ENCODE data around the gene FLT3. TPM values are rescaled to one million over a fixed set of nuclear protein-coding genes. Genes with fewer than 3 reads are reported as not detected.

The FLT3 gene
- total and polyA plus RNA-seq, 10 donors: 1.0 to 10.1 (median 4.2) TPM

GRCh38 chr13:27976362-27977091, 123.8 kb downstream of the FLT3 start:
- no peaks in the 10 kb centered on the region for H3K9me3 ChIP-seq
- H3K27me3 ChIP-seq (replicated peaks in 1 of 7): peaks cover 0 to 100% (median 98%) of the 10 kb centered on the region in 7 donors
- H3K36me3 ChIP-seq: no peaks in the 10 kb centered on the region
- peaks cover 19 to 57% (median 43%) of the 10 kb centered on the region in 6 donors for H3K4me1 ChIP-seq
- peak overlapping the region in 1 of 8 donors; percentile 19 for H3K4me3 ChIP-seq
- intact Hi-C loops (cut with DNase I; ENCODE audit: low total_unique reads): no loop called here
- no peak for TF ChIP-seq POLR2A (IDR thresholded peaks at IDR 0.05)
- no peak for TF ChIP-seq POLR2AphosphoS5 (IDR thresholded peaks at IDR 0.05)
- no peak for TF ChIP-seq CTCF (IDR thresholded peaks at IDR 0.05 in 8 of 11, conservative IDR thresholded peaks at IDR 0.05 in 3 of 11)
- DNase-seq: no peak
- H3K27ac ChIP-seq: no peak overlapping the region
- 10 to 17% (median 13%) methylated on average over 7 to 12 of the region's 12 CpGs for WGBS, 5 donors

GRCh38 chr13:27975564-27976361, 124.6 kb downstream of the FLT3 start:
- TF ChIP-seq POLR2AphosphoS5 (IDR thresholded peaks at IDR 0.05): no peak
- no peak for TF ChIP-seq POLR2A (IDR thresholded peaks at IDR 0.05)
- TF ChIP-seq CTCF (IDR thresholded peaks at IDR 0.05 in 8 of 11, conservative IDR thresholded peaks at IDR 0.05 in 3 of 11): no peak
- no peaks in the 10 kb centered on the region for H3K9me3 ChIP-seq
- 4 to 6% (median 6%) methylated on average over 33 to 51 of the region's 51 CpGs for WGBS, 5 donors
- no peak overlapping the region for H3K27ac ChIP-seq
- H3K27me3 ChIP-seq (replicated peaks in 1 of 7): peaks cover 3 to 100% (median 98%) of the 10 kb centered on the region in 7 donors
- intact Hi-C loops (cut with DNase I; ENCODE audit: low total_unique reads): no loop called here
- H3K4me3 ChIP-seq: peak overlapping the region in 1 of 8 donors; percentile 19
- H3K36me3 ChIP-seq: no peaks in the 10 kb centered on the region
- H3K4me1 ChIP-seq: peaks cover 19 to 57% (median 42%) of the 10 kb centered on the region in 6 donors
- no peak for DNase-seq

GRCh38 chr13:27973961-27974662, 126.3 kb downstream of the FLT3 start:
- Histone ChIP-seq H3K27me3 (replicated peaks in 1 of 7) (peaks cover 3 to 100% (median 98%) of the 10 kb centered on the region in 7 donors), H3K36me3 (no peaks in the 10 kb centered on the region), H3K9me3 (no peaks in the 10 kb centered on the region), H3K4me1 (peaks cover 12 to 53% (median 35%) of the 10 kb centered on the region in 6 donors), H3K27ac (no peak overlapping the region), H3K4me3 (no peak overlapping the region)
- TF ChIP-seq CTCF (IDR thresholded peaks at IDR 0.05 in 8 of 11, conservative IDR thresholded peaks at IDR 0.05 in 3 of 11): no peak
- no peak for TF ChIP-seq POLR2AphosphoS5 (IDR thresholded peaks at IDR 0.05)
- TF ChIP-seq POLR2A (IDR thresholded peaks at IDR 0.05): no peak
- no peak for DNase-seq
- intact Hi-C loops (cut with DNase I; ENCODE audit: low total_unique reads): no loop called here
- 11 to 15% (median 12%) methylated on average over 7 of the region's 7 CpGs for WGBS, 5 donors
